GM19463 (cell line): ENCODE results near the gene ZXDC.

Experiments used
- ATAC-seq: cut with Tn5 transposase; IDR thresholded peaks from one replicate; pipeline ENCODE4 v1.9.1; 2021; ENCODE audit warnings: mild to moderate bottlenecking, moderate library complexity; ENCODE audit not compliant: unreplicated experiment

ZXDC gene

DNA sequence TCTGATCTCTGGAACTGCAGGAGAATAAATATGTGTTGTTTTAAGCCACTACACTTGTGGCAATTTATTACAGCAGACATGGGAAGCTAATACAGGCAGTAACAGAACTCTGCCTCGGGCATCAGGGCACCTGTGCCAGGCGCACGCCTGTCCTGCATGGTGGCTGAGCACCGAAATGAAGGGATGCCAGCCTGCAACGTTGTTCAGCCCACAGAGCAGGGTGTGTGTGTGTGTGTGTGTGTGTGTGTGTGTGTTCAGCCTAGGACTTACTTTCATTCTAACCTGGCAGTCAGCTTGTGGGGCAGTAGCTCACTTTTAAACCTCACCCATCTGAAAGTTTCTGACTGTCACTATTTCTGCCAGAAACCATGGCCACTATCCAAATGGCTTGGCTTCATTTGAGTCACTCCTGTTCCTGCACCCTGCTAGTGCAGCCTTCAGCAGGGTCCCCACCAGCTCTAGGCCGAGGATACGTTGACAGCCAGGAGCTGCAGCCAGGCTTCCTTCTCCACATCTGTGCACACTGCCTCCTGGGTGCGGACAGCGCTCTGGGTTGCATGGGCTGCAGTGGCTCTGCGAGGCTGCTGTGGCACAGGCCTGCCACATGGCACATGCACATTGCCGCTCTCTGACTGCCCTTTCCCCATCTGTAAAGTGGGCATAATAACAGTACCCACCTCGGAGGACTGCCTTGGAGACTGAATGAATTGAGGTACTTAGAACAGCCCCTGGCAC lies 37.4 kb upstream of the ZXDC start:
- ATAC-seq: no peak

DNA sequence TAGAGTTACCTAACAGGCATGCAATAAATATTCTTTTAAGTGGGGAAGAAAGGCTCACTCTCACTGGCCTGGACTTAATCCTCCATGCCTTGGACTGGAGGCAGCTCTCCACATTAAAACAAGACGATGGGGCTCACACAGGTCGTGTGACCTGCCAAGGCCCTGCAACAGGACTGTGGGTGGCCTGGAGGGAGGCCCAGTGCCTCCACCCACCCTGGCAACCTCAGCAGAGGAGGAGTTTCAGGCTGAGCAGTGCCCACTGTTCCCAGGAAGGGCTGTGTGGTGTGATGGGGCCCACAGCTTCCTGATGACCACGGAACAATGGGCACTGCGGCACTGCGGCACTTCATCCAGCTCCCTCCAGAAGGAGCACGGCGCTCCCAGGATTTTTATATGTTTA lies 36.3 kb upstream of the ZXDC start:
- ATAC-seq: no peak

DNA sequence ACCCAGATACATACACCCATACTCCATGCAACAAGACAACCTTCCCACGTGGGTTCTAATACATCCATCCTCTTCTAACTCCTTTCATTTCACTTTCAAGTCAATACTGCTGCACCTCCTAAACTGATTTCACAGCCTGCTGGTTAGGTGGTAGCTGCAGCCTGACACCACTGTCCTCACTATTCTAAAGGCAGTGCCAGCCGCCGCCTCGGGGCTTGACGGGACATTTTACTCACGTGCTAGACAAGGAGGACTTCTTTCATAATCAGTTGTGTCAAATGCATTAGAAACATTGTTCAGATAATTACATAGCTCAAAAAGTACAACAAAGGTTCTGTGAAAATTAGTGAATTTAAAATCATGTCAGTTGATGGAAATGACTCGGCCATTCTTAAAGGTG lies 35.6 kb upstream of the ZXDC start:
- ATAC-seq: no peak

DNA sequence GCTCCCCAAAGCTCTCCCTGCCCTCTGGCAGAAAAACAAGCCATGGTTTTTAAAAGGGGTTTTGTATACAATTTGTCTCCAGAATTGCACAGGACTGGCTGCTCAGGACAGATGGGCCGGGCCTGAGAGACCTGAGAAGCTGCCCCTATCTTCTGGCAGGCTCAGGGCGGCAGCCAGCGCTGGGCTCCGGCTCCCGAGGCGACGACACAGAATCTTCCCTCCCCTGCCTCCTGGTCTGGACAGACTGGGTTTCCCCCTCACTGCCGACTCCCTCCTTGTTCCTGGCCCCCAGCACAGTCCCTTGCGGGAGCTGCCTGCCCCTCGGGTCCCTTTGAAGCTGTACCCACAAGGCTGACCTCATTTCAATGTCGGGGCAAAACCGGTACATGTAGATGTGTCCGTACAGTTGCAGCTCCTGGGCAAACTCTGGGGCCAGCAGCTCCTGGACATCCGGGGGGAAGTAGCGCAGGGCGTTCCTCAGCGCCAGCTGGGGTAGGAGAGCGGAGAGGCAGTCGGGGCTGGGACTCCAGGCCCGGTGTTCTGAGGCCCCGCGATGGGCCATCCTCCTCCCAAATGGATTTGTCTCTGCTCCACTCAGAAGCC lies 34.7 kb upstream of the ZXDC start:
- ATAC-seq: no peak

DNA sequence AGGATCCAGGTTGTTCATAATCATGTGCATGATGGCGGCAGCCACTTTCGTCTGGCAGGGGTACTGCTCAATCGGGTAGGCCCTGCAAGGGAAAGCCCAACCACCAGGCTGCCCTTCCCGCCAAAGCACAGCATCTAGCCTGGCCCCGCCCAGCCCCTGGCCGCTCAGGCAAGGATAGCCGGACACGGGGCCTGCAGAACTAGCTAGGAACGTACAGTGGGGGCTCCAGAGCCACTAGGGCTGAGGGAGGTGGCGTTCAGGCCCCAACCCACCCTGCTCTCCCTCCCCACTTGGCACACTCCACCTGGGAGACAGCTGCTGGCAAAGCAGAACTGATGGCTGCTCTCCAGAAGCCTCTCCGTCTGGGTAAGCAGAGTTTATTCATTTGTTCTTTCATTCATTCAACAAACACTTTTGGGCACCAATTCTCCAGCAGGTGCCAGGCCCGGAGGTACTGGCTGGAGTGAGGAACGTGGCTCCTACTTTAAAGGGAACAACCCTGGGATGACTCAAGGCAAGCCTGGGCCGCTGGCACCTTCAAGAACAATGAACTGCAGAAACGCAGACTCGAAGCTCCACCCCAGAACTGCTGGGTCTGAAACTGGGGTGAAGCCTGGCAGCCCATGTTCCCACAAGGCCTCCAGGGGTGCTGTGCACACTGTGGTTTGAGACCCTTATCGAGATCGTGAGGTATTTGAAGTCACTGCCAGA lies 34.1 kb upstream of the ZXDC start:
- no peak for ATAC-seq

DNA sequence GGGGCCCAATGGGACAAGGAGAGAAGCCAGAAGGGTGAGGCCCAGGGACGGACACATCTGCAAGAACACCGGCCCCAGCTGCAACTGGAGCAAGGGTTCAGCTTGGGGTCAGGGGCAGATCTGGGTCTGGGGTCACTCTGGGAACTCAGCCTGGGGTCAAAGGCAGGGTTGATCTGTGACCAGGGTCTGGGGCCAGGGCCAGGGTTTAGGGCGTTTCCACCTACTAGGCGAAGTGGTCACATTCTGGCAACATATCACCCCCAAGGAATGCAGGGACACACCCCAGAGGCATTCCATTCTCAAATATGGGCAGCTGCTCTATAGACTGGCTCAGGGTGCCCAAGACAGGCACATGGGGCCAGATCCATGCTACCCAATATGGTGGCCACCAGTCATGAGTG lies 32.9 kb upstream of the ZXDC start:
- no peak for ATAC-seq

DNA sequence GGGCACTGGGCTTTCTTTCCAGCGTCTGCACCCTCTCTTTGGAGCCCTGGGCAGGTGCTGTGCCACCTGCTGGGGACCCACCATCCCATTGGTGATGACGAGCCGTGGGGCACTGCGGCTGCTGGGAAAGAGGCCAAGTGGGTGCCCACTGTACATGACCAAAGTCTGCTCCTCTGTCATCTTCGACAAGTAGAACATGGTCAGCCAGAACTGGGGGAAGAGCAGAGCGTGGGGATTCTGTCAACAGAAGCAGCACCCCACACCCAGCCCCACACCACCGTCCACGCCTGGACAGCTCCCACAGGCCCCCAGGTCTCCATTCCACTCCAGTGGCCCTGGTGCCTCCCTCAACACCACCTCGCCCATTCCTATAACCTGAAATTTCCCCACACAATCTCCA lies 32.2 kb upstream of the ZXDC start:
- ATAC-seq: no peak

DNA sequence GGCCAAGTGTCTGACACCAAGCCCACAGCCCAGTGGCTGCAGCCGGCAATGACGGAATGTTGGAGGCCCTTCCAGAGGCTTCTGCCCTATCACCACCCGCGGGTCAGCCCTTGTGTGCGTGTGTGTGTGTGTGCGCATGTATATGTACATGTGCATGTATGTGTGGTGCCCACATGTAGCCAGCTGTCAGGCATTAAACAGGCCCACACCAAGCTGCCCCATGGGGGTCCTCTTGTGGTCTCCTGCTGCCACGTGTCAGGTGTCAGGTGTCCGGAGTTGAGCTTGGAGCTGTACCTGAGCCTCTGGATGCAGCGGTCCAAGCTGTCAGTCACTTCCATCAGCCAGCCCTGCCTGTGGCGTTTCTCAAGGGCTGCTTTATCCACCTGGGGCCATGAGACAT lies 28.0 kb upstream of the ZXDC start:
- no peak for ATAC-seq

DNA sequence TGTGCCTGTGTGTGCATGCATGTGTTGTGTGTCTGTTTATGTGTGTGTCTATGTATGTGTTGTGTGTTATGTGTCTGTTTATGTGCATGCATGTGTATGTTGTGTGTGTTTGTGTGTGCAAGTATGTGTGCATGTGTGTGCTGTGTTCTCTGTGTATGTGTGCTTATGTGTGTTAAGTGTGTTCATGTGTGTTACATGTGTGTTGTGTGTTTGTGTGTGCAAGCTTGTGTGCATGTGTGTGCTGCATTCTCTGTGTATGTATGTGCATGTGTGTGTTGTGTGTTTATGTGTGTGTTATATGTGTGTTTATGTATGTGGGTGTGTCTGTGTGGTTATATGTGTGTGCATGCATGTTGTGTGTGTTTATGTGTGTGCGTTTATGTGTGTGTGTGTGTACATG lies 27.0 kb upstream of the ZXDC start:
- ATAC-seq: no peak

DNA sequence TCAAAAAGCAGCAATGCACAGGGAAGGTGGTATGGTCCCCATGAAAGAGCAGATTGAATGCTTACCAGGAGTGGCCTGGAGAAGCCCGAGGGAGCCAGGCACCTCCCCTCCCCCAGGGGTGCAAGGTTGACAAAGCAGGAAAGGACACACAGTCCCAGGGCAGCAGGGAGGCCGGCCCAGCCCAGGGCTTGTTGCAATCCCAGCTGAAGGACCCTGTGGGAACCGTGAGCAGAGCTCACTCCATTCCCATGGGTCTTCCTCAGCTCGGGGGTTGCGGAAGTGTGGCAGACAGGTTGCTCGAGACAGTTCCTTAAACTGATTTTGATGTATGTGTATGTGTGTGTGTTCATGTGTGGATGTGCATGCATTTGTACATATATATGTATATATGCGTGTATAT lies 26.0 kb upstream of the ZXDC start:
- ATAC-seq: no peak

DNA sequence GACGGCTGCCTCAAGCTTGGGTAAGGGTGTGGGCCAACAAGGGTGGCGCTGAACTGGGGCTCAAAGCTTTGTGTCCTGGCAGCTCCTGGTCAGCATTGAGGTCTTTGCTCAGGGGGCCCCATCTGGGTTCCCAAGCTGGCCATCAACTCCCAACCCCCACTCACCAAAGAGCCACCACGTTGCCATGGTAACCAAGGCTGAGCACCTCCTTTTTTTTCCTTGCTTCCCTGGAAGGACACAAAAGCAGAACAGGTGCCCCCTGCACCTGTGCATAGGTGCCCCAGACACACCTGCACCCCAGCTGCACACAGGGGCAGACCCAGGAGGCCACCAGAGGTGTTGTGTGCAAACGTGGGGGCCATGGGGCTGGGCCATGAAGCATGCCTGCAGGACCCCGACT lies 25.4 kb upstream of the ZXDC start:
- ATAC-seq: no peak

DNA sequence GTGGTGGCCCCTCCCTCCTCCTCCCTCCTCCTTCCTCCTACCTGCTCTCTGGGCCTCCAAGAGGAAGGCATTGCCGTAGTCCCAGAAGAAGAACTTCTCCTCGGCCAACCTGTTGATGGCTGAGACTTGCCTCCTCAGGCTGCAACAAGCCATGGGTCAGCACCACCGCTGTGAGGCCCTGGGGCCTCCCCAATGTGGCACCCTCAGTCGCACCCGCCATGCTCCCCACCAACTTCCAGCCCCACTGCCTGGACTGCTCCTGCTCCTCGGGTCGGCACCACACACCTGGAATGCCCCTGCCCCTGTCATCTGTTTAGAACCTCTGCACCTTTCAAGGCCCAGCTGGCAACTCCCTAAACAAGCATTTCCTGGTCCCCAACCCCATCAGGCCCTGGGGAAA lies 24.3 kb upstream of the ZXDC start:
- ATAC-seq: no peak

DNA sequence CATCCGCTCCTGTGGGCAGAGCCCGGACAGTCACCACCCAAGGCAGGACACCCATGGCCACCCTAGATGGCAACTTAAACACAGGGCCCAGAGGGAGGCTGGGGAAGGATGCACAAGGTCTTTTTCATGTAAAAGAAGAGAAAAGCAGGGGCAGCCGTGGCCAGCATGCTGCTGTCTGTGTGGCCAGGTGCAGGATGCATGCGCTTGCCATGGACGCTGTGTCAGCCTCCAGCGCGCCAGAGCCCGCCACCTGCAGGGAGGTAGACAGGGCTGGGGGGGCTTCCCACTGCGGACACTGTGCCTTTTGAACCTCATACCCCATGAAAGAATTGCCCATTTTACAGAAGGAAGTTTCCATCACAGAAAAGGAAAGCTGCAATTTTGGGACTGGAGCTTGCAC lies 23.7 kb upstream of the ZXDC start:
- no peak for ATAC-seq

DNA sequence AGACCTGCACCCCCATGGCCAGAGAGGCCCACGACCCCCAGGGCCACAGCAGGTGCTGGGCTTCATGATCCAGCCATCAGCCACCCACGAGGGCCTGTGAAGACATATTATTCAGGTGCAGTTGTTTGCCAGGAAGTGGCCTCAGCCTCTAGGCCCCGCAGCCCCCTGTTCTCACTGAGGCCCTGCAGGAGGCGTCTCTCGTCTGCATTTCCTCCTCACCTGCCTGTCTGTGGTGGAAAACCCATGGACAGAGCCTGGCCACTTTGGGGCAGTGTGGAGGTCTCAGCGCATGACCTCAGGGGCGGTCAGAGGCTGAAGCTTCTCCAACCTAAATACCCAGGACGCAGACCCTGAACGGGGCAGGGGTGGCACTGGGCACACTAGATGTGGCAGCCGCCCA lies 23.2 kb upstream of the ZXDC start:
- ATAC-seq: no peak

DNA sequence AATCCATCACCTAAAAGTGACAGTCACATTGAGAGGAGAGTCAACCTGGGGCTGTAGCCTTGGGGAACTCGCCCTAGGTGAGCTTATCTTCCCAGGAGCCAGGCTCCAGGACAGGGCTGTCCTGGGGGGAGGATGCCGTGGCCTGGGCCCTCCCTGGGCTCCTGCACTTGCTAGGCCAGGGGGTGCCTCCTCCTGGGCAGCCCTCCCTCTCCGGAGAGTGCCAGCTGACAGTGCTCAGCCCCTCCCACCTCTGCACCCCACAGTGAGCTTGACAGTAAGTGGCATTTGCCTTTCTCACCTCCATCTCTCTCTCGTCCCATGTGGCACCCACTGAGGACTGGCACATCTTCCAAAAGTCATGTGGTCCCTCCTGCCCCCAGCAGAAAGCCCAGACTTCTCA lies 22.8 kb upstream of the ZXDC start:
- no peak for ATAC-seq

DNA sequence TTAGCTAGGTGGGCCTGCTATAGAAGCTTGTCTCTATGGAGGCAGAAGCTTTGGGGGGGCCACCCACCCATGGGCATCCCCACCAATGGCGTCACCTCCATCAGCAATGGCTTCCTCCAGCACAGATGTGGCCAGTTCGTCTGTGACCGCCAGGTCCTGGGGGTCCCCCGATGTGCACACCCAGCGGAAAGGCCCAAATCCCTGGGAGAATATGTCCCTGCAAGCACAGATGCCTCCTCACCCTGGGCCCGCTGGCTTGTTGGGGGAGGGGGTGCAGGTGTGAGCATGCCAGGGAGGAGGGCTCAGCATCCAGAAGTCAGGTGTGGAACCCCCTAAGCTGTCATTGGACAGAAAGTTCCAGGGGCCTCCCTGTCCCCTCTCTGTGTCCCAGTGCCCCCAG lies 22.3 kb upstream of the ZXDC start:
- no peak for ATAC-seq

DNA sequence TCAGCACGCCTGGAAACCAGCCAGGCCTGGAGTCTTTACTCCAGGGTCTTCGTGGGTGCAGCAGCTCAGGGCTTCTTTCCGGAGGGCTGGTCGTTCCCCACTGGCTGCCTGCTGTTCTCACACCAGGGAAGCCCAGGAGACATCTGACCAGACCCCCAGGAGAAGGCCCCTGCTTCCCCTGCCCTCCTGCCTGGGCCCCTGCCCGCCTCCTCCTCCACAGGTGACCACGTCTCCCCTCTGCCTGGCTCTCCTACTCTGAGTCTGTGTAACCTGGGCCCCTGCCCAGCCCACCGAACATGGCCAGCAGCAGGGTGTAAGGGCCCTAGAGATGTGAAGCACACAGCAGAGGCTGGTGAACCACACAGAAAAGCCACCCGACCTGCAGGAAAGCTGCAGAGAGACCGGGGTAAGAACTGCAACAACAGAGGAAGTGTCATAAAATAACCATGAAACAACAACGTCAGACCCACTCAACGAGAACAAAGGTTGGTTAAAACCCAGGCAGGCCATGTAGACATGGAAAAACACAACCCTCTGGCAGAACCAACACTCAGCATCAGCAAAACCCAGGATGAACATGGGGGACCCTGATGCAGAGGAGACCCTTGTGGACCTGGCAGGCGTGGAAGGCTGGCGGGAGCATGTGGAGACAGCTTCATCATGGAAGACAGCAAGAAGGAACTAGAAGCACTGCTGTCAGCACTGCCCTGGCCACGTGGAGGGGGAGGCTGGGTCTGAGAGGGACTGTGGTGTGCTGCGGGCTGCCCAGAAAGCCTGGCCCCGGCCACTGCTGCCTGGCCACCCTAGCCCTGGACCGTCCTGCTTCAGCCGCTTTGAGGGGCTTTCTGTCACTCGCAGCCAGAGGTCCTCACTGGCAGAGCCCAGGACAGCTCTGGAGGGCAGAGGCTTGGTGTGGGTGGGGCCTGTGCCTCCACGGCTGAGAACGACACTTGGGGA lies 21.5 kb upstream of the ZXDC start:
- no peak for ATAC-seq

DNA sequence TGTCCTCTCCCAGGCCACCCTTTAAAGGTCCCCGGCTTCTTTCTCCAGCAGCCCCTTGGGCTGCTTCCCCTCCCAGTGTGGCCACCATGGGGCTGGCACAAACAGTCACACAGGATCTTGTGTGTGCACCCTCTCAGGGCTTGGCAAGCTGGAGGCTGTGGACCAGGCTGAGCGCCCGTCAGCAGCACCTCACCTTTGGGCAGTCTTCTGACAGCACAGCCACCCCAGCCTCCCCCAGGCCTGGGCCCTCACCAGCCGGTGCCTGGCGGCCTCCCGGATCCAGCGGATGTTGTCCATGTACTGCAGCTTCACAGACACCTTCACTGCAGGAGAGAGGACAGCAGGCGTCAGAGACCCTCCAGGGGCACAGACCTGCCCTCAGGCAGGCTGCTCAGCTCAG lies 20.1 kb upstream of the ZXDC start:
- ATAC-seq: no peak

DNA sequence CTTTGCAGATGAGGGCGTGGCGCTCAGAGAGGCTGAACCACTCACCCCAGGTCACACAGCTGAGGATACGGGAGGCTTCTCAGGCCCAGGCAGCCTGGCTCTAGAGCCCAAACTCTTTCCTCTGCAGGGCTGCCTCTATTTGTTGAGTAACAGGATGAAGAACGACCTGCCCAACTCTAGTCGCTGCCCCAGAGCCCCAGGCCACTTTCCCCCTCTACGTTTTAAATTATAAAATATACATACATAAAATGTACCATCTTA lies 19.2 kb upstream of the ZXDC start:
- ATAC-seq: no peak

DNA sequence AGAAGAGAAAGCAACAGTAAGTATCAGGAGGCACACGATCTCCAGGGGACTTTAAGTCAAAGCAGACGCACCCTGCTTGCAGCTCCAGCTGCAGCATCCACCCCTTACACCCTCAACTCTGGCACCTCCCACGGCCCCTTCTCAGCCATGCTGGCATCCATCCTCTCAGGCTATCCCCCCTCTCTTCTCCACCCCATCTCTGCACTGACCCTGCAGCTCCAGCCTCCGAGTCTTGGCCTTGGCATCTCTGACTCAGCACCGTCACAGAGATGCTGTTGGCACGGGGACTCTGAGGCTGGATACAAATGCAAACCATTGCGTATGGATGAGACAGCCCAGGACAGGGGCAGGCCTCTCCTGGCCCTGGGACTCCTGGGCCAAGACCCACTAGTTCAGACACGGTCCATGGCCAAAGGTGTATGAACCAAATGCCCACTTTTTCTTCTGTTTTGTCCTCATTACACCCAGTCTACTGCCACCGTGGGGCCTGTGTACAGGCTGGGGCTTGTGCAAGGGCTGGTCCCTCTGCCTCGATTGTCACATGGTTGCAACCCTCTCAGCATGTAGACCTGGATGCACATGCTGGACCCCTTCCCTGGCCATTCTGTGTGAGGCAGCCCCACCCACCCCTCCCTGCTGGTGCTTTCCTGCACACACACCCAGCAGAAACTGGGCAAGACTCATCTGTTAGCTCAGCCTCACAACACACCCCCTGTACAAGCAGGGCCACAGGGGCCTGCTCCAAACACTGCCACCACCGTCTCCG lies 18.7 kb upstream of the ZXDC start:
- no peak for ATAC-seq

DNA sequence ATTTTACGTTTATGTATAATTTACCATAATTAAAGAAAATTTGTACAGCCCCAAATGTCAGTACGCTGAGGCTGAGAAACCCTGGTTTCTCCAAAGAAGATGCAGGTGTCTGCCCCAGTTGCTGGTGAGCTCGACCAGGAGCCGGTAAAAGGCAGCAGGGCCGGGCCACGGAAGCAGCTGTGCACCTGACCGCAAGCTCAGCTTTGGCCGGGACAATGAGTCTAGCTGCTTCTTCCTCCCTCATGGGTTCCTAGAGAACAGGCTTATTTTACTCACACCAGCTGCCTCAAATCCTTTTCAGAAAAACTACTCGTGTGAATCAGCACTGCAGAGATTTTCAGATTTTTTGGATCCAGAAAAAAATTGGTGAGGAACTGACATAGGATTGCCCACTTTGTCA lies 18.0 kb upstream of the ZXDC start:
- ATAC-seq: no peak
